SK-N-SH (cell line): ENCODE data around the gene TBXT. TPM values are rescaled to one million over a fixed set of nuclear protein-coding genes. Genes with fewer than 3 reads are reported as not detected.

Experiments used
- CTCF ChIA-PET: fragments of 300-600, 350-600 bp; formaldehyde crosslinking; extraction: SDS; loops from one replicate; lab custom pipeline; 2021; lab: Yijun Ruan, JAX
- POLR2A ChIA-PET: fragments of 350-600 bp; sonication (Branson Sonifier 250); formaldehyde crosslinking; extraction: SDS; loops from one replicate; lab custom pipeline; 2020; ENCODE audit warnings: antibody characterized with exemption, inconsistent platforms; lab: Yijun Ruan, JAX
- DNase-seq: peaks from one replicate; pipeline ENCODE4 v3.0.0; 2012
- H2AFZ ChIP-seq: fragments of 200-600 bp; sonication (generic); 2 replicates; pipeline ENCODE4 v1.8.1; 2016; ENCODE audit warnings: antibody characterized with exemption, mild to moderate bottlenecking, low read depth
- H3F3A ChIP-seq: fragments of 200-600 bp; sonication (generic); replicated peaks from 2 replicates; pipeline ENCODE3; 2016; ENCODE audit warnings: antibody characterized with exemption, mild to moderate bottlenecking; ENCODE audit not compliant: insufficient read depth
- H3K27ac ChIP-seq, 2 experiments: fragments of 200-500 bp in 1 of 2; fragments of 200-600 bp in 1 of 2; sonication (Bioruptor generic) in 1 of 2; sonication (generic), shearing (Covaris generic) in 1 of 2; 2 replicates each; pipeline versions ENCODE4 v1.5.1 to v1.6.1; 2014 to 2016; ENCODE audit warnings: low read depth in 2 of 2, inconsistent platforms in 1 of 2, low read length in 1 of 2, mild to moderate bottlenecking in 1 of 2, mixed read lengths in 1 of 2
- H3K27me3 ChIP-seq: fragments of 200-600 bp; sonication (generic), shearing (Covaris generic); 2 replicates; pipeline ENCODE4 v1.6.1; 2016; ENCODE audit warnings: mixed run types; ENCODE audit not compliant: insufficient read depth
- H3K36me3 ChIP-seq, 2 experiments: fragments of 200-500 bp in 1 of 2; fragments of 200-600 bp in 1 of 2; sonication (Bioruptor generic) in 1 of 2; sonication (generic) in 1 of 2; replicated peaks in 1 of 2; 2 replicates each; pipeline versions ENCODE3 to v1.5.1; 2014 to 2016; ENCODE audit warnings: low read length in 1 of 2, mild to moderate bottlenecking in 1 of 2; ENCODE audit not compliant: insufficient read depth in 2 of 2, control insufficient read depth in 1 of 2
- H3K4me1 ChIP-seq, 2 experiments: fragments of 200-500 bp in 1 of 2; fragments of 200-600 bp in 1 of 2; sonication (Bioruptor generic) in 1 of 2; sonication (generic), shearing (Covaris generic) in 1 of 2; 2 replicates each; pipeline versions ENCODE4 v1.5.1 to v1.6.1; 2014 to 2016; ENCODE audit warnings: low read depth in 1 of 2, low read length in 1 of 2, mixed run types in 1 of 2; ENCODE audit not compliant: insufficient read depth in 2 of 2, control insufficient read depth in 1 of 2
- H3K4me2 ChIP-seq: fragments of 200-600 bp; sonication (generic), shearing (Covaris generic); 2 replicates; pipeline ENCODE4 v1.6.1; 2017; ENCODE audit warnings: mixed run types
- H3K4me3 ChIP-seq, 2 experiments: fragments of 200-500 bp in 1 of 2; fragments of 200-600 bp in 1 of 2; sonication (Bioruptor generic) in 1 of 2; sonication (generic), shearing (Covaris generic) in 1 of 2; 2 replicates each; pipeline versions ENCODE4 v1.5.1 to v1.8.1; 2014 to 2016; ENCODE audit warnings: low read depth in 2 of 2, inconsistent platforms in 1 of 2, low read length in 1 of 2, mild to moderate bottlenecking in 1 of 2, mixed read lengths in 1 of 2, moderate library complexity in 1 of 2
- H3K79me2 ChIP-seq: fragments of 200-600 bp; sonication (generic); 2 replicates; pipeline ENCODE4 v1.8.1; 2017; ENCODE audit warnings: mild to moderate bottlenecking; ENCODE audit not compliant: insufficient read depth
- H3K9ac ChIP-seq: fragments of 200-600 bp; sonication (generic); 2 replicates; pipeline ENCODE4 v1.6.1; 2017; ENCODE audit warnings: mixed run types
- H3K9me2 ChIP-seq: fragments of 200-600 bp; sonication (generic); 2 replicates; pipeline ENCODE4 v1.6.1; 2017; ENCODE audit warnings: mixed run types
- H3K9me3 ChIP-seq: fragments of 200-600 bp; sonication (generic); 2 replicates; pipeline ENCODE4 v1.6.1; 2017; ENCODE audit warnings: mixed run types, mild to moderate bottlenecking, moderate library complexity
- H4K20me1 ChIP-seq: fragments of 200-600 bp; sonication (generic); 2 replicates; pipeline ENCODE4 v1.6.1; 2017; ENCODE audit warnings: mild to moderate bottlenecking, mixed run types; ENCODE audit not compliant: insufficient read depth
- CHD2 ChIP-seq: fragments of 150-350 bp; IDR thresholded peaks from 2 replicates; pipeline ENCODE4 v1.6.1; 2018; ENCODE audit warnings: low read length; ENCODE audit not compliant: partially characterized antibody
- ELF1 ChIP-seq: IDR thresholded peaks from 2 replicates; pipeline ENCODE4 v1.4.0; 2012
- EP300 ChIP-seq, 2 experiments: IDR thresholded peaks; 2 replicates each; pipeline versions ENCODE4 v1.4.0 to v1.6.1; 2012; ENCODE audit warnings: borderline replicate concordance in 1 of 2, low read depth in 1 of 2, low read length in 1 of 2
- EZH2phosphoT487 ChIP-seq: fragments of 200-600 bp; sonication (generic); IDR thresholded peaks from 2 replicates; pipeline ENCODE4 v1.6.1; 2017; ENCODE audit warnings: low read depth, mixed run types, mild to moderate bottlenecking, antibody characterized with exemption, moderate library complexity, borderline replicate concordance
- FOSL2 ChIP-seq: IDR thresholded peaks from 2 replicates; pipeline ENCODE4 v1.4.0; 2012; ENCODE audit warnings: low read depth, mild to moderate bottlenecking, moderate library complexity, borderline replicate concordance
- GABPA ChIP-seq: IDR thresholded peaks from 2 replicates; pipeline ENCODE4 v1.4.0; 2012; ENCODE audit warnings: low read depth, mild to moderate bottlenecking
- GATA2 ChIP-seq: sonication (generic); formaldehyde crosslinking; IDR thresholded peaks from 2 replicates; pipeline ENCODE4 v1.5.0; 2020; ENCODE audit warnings: mild to moderate bottlenecking, missing genetic modification reagents
- JUND ChIP-seq: IDR thresholded peaks from 2 replicates; pipeline ENCODE4 v1.4.0; 2012
- MXI1 ChIP-seq: IDR thresholded peaks from 2 replicates; pipeline ENCODE4 v1.6.1; 2012; ENCODE audit warnings: mild to moderate bottlenecking, low read depth, low read length, improper control_type of control experiment
- PBX3 ChIP-seq: IDR thresholded peaks from 2 replicates; pipeline ENCODE4; 2012
- RAD21 ChIP-seq: IDR thresholded peaks from 2 replicates; pipeline ENCODE4 v1.6.1; 2012; ENCODE audit warnings: mild to moderate bottlenecking, low read length
- RFX5 ChIP-seq: IDR thresholded peaks from 2 replicates; pipeline ENCODE4 v1.6.1; 2012; ENCODE audit warnings: mild to moderate bottlenecking, improper control_type of control experiment, low read length
- RXRA ChIP-seq: IDR thresholded peaks from 2 replicates; pipeline ENCODE4 v1.4.0; 2012; ENCODE audit warnings: low read depth, mild to moderate bottlenecking, borderline replicate concordance
- TAF1 ChIP-seq: IDR thresholded peaks from 2 replicates; pipeline ENCODE4 v1.6.1; 2012; ENCODE audit warnings: low read depth, mild to moderate bottlenecking, low read length, moderate library complexity, borderline replicate concordance
- TEAD4 ChIP-seq: IDR thresholded peaks from 2 replicates; pipeline ENCODE4 v1.4.0; 2012; ENCODE audit warnings: mild to moderate bottlenecking, borderline replicate concordance; ENCODE audit not compliant: insufficient read depth
- USF2 ChIP-seq: fragments of 150-350 bp; IDR thresholded peaks from 2 replicates; pipeline ENCODE4 v1.6.1; 2017; ENCODE audit warnings: antibody characterized with exemption, low read length, low read depth, borderline replicate concordance
- YY1 ChIP-seq: IDR thresholded peaks from 2 replicates; pipeline ENCODE4 v1.4.0; 2012; ENCODE audit warnings: low read depth, mild to moderate bottlenecking
- ZBTB33 ChIP-seq: IDR thresholded peaks from 2 replicates; pipeline ENCODE4 v1.4.0; 2012; ENCODE audit warnings: low read depth, borderline replicate concordance
- WGBS: methylation state at CpG from one replicate; pipeline ENCODE4 v1.1.6; 2017; ENCODE audit warnings: low lambda C conversion rate; 5-methylcytosine and 5-hydroxymethylcytosine counted together
- polyA plus RNA-seq, 3 experiments: library from polyadenylated mRNA; depleted of rRNA; stranded (reverse); fragments of >200 nt; gene quantifications; 2 replicates each; pipeline ENCODE4 v1.2.3, GENCODE V29; 2012
- TF ChIP-seq, protein P1 (sequence below): IDR thresholded peaks from 2 replicates; pipeline ENCODE4 v1.6.1; 2012; ENCODE audit warnings: mild to moderate bottlenecking, low read depth, low read length, moderate library complexity

The TBXT gene
- polyA plus RNA-seq, 1 of the 3 experiments (the other 2 are of a cell fraction), result not detected

- Histone ChIP-seq H3K79me2 (no peaks in the 10 kb centered on the region), H3K9me3 (no peaks in the 10 kb centered on the region), H3K27me3 (peaks cover 60% of the 10 kb centered on the region), H3K9me2 (no peaks in the 10 kb centered on the region), H3K36me3 (no peaks in the 10 kb centered on the region), H3K4me2 (no peak overlapping the region), H3K4me1 (no peaks in the 10 kb centered on the region), H3K9ac (no peak overlapping the region), H3F3A (no peaks in the 10 kb centered on the region), H3K27ac (no peak overlapping the region), H2AFZ (no peak overlapping the region), H3K4me3 (no peak overlapping the region), H4K20me1 (no peaks in the 10 kb centered on the region)
- no peak for DNase-seq
- POLR2A ChIA-PET, result no interaction called here
- CTCF ChIA-PET, result interaction anchor here (0.6 to 3.2 kb wide), 4 partner anchors 10 to 248 kb away, joined by 3 to 12 read pairs (median 4); no protein-coding TSS in a partner anchor
- TF ChIP-seq USF2, result no peak
- no peak for TF ChIP-seq CHD2
- no peak for TF ChIP-seq GATA2 (CRISPR knock-in tag)
- TF ChIP-seq RFX5, result no peak
- no peak for TF ChIP-seq RXRA
- TF ChIP-seq, protein P1, sequence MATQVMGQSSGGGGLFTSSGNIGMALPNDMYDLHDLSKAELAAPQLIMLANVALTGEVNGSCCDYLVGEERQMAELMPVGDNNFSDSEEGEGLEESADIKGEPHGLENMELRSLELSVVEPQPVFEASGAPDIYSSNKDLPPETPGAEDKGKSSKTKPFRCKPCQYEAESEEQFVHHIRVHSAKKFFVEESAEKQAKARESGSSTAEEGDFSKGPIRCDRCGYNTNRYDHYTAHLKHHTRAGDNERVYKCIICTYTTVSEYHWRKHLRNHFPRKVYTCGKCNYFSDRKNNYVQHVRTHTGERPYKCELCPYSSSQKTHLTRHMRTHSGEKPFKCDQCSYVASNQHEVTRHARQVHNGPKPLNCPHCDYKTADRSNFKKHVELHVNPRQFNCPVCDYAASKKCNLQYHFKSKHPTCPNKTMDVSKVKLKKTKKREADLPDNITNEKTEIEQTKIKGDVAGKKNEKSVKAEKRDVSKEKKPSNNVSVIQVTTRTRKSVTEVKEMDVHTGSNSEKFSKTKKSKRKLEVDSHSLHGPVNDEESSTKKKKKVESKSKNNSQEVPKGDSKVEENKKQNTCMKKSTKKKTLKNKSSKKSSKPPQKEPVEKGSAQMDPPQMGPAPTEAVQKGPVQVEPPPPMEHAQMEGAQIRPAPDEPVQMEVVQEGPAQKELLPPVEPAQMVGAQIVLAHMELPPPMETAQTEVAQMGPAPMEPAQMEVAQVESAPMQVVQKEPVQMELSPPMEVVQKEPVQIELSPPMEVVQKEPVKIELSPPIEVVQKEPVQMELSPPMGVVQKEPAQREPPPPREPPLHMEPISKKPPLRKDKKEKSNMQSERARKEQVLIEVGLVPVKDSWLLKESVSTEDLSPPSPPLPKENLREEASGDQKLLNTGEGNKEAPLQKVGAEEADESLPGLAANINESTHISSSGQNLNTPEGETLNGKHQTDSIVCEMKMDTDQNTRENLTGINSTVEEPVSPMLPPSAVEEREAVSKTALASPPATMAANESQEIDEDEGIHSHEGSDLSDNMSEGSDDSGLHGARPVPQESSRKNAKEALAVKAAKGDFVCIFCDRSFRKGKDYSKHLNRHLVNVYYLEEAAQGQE, result no peak
- no peak for TF ChIP-seq TEAD4
- TF ChIP-seq MXI1, result no peak
- no peak for TF ChIP-seq EP300 (IDR thresholded peaks at IDR 0.05; ENCODE audit: borderline replicate concordance in 1 of 2, low read depth in 1 of 2, low read length in 1 of 2)
- no peak for TF ChIP-seq RAD21
- no peak for TF ChIP-seq PBX3
- no peak for TF ChIP-seq ELF1
- TF ChIP-seq GABPA, result no peak
- TF ChIP-seq FOSL2, result no peak
- TF ChIP-seq EZH2phosphoT487, result no peak
- TF ChIP-seq ZBTB33, result no peak
- TF ChIP-seq TAF1, result no peak
- TF ChIP-seq JUND, result no peak
- no peak for TF ChIP-seq YY1
- 25% methylated on average over 34 of the region's 63 CpGs for WGBS
Observed at GRCh38 chr6:166166314-166167257, 1.1 kb downstream of the TBXT start.
